Spleen (tissue), 11 donors: ENCODE data around the gene MAMLD1. TPM values are rescaled to one million over a fixed set of nuclear protein-coding genes. Genes with fewer than 3 reads are reported as not detected.

Experiments used
- DNase-seq: peaks from one replicate; pipeline ENCODE4 v3.0.0-alpha.2; 2020
- H3K27ac ChIP-seq, 8 donors: fragments of 200-600 bp; sonication (generic) in 7 of 8; 1 replicate in 4 of 8; 2 replicates in 4 of 8; pipeline versions ENCODE4 v1.5.0 to v1.8.0; 2016 to 2021; ENCODE audit warnings: inconsistent platforms in 4 of 8, mild to moderate bottlenecking in 4 of 8, moderate library complexity in 1 of 8
- H3K27me3 ChIP-seq, 7 donors: fragments of 200-600 bp; sonication (generic) in 6 of 7; replicated peaks in 1 of 7; 1 replicate in 4 of 7; 2 replicates in 3 of 7; pipeline versions ENCODE4 v1.5.0 to v1.8.0; 2016 to 2021; ENCODE audit warnings: inconsistent platforms in 3 of 7, mild to moderate bottlenecking in 1 of 7
- H3K36me3 ChIP-seq, 6 donors: fragments of 200-600 bp; sonication (generic) in 5 of 6; 1 replicate in 4 of 6; 2 replicates in 2 of 6; pipeline versions ENCODE4 v1.5.0 to v1.8.0; 2016 to 2021; ENCODE audit warnings: inconsistent platforms in 2 of 6
- H3K4me1 ChIP-seq, 6 donors: fragments of 200-600 bp; sonication (generic) in 5 of 6; 1 replicate in 3 of 6; 2 replicates in 3 of 6; pipeline versions ENCODE4 v1.5.0 to v1.8.0; 2016 to 2021; ENCODE audit warnings: inconsistent platforms in 3 of 6
- H3K4me3 ChIP-seq, 8 donors: fragments of 200-600 bp; sonication (generic) in 7 of 8; 1 replicate in 4 of 8; 2 replicates in 4 of 8; pipeline versions ENCODE4 v1.5.0 to v1.8.0; 2016 to 2021; ENCODE audit warnings: inconsistent platforms in 4 of 8, mild to moderate bottlenecking in 4 of 8, moderate library complexity in 2 of 8
- H3K9me3 ChIP-seq, 8 donors: fragments of 200-600 bp; sonication (generic) in 7 of 8; 1 replicate in 4 of 8; 2 replicates in 4 of 8; pipeline versions ENCODE4 v1.5.0 to v1.8.0; 2016 to 2021; ENCODE audit warnings: inconsistent platforms in 4 of 8
- POLR2A ChIP-seq, 3 donors: fragments of 450-650 bp; IDR thresholded peaks; one replicate each; pipeline ENCODE4 v1.5.1; 2017; ENCODE audit warnings: antibody characterized with exemption in 3 of 3, mild to moderate bottlenecking in 1 of 3
- POLR2AphosphoS5 ChIP-seq, 3 donors: sonication (generic); formaldehyde crosslinking; IDR thresholded peaks; one replicate each; pipeline ENCODE4 v1.5.1; 2017; ENCODE audit warnings: antibody characterized with exemption in 3 of 3
- WGBS, 5 donors: extraction: QIAGEN DNeasy Blood & Tissue Kit in 3 of 5; methylation state at CpG; one replicate each; pipeline versions ENCODE4 v1.1.5 to v1.1.7; 2013 to 2018; 5-methylcytosine and 5-hydroxymethylcytosine counted together
- intact Hi-C: fragments of 100-400 bp; cut with DNase I; formaldehyde crosslinking; loops from one replicate; pipeline ENCODE4 v1.15.0; 2023; ENCODE audit warnings: low total_unique reads
- polyA plus RNA-seq, 3 donors: library from polyadenylated mRNA; stranded (reverse); fragments of 200-250 nt; gene quantifications; one replicate each; pipeline ENCODE4 v1.2.1, GENCODE V29; 2013
- total RNA-seq, 7 donors: library from RNA; depleted of rRNA in 3 of 7; stranded (reverse); fragments of >200 nt in 3 of 7; fragmentation: NEBNext Ultra II Directional in 4 of 7; extraction: Animal tissue kit (Norgen Biotek cat#: 25700) in 4 of 7; gene quantifications; one replicate each; pipeline versions ENCODE4 v1.1.0 to v1.2.1, GENCODE V29; 2016 to 2021
- TF ChIP-seq, protein P1 (sequence below), 11 experiments: fragments of 200-600 bp in 7 of 11; fragments of 450-650 bp in 4 of 11; sonication (generic) in 4 of 11; IDR thresholded peaks in 8 of 11; conservative IDR thresholded peaks in 3 of 11; 1 replicate in 7 of 11; 2 replicates in 4 of 11; pipeline versions ENCODE4 v1.4.0 to v1.8.0; 2016 to 2021; ENCODE audit warnings: antibody characterized with exemption in 11 of 11, inconsistent platforms in 4 of 11, mild to moderate bottlenecking in 1 of 11
- donor health status: healthy with polysubstance abuse.
- donor health status: DM: no; HTN: no; CAD: no; lungs with moderate emphysema.
- donor health status: DM: no; HTN: no; CAD: no.
- donor health status: Bipolar disorder and iron deficiency.
- donor health status: healthy.
- donor health status: DM: no; HTN: no; CAD: no.
- donor health status: DM: yes; HTN: yes; CAD: no.

Gene MAMLD1
- total and polyA plus RNA-seq, 10 donors = 1.2 to 7.3 (median 3.7) TPM

DNA sequence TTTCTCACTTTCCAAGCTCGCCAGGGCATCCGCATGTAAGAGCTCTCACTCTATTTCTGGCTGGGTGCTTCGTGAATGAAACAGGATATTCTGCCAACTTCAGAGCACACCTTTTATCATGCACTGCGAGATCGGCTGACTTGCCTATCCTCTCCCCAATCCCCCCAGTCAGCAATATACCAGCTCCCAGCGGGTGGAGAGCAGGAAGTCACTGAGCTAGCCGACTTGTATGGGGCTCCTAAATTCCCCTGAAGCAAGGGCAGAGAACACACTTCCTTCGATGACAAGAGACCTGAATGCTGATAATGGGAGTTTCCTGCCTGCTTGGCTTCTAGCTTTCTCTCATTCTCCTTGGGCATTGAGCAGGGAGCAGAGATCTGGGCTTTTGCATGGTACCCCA, 33.8 kb upstream of the MAMLD1 start:
- TF ChIP-seq, protein P1, sequence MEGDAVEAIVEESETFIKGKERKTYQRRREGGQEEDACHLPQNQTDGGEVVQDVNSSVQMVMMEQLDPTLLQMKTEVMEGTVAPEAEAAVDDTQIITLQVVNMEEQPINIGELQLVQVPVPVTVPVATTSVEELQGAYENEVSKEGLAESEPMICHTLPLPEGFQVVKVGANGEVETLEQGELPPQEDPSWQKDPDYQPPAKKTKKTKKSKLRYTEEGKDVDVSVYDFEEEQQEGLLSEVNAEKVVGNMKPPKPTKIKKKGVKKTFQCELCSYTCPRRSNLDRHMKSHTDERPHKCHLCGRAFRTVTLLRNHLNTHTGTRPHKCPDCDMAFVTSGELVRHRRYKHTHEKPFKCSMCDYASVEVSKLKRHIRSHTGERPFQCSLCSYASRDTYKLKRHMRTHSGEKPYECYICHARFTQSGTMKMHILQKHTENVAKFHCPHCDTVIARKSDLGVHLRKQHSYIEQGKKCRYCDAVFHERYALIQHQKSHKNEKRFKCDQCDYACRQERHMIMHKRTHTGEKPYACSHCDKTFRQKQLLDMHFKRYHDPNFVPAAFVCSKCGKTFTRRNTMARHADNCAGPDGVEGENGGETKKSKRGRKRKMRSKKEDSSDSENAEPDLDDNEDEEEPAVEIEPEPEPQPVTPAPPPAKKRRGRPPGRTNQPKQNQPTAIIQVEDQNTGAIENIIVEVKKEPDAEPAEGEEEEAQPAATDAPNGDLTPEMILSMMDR (IDR thresholded peaks at IDR 0.05 in 8 of 11, conservative IDR thresholded peaks at IDR 0.05 in 3 of 11) = no peak
- TF ChIP-seq POLR2AphosphoS5 (IDR thresholded peaks at IDR 0.05) (no peak), POLR2A (IDR thresholded peaks at IDR 0.05) (no peak)
- intact Hi-C loops = no loop called here
- whole genome bisulfite sequencing, 5 donors = 37 to 54% (median 47%) methylated on average over 8 of the region's 8 CpGs

DNA sequence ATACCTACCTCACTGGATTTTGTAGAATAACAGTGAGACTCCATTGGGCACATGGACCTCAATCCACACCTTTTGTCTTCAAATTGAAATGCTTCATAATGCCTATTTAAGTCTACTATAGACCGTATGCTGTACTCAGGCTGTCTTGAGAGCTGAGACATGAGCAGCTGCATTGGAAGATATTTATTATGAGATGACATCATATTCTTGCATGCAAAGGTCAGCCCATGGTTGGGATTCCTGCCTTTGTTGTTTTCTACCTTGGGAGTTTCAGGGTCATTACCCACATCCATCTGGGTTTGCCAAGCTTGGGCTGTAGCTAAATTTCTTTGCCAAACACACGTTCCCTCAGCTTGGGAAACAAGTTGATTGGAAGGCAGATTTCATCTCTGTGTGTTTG, 33.2 kb upstream of the MAMLD1 start:
- DNase-seq = no peak
- no peaks in the 10 kb centered on the region for H3K36me3 ChIP-seq
- no peaks in the 10 kb centered on the region for H3K27me3 ChIP-seq
- intact Hi-C loops = no loop called here
- no peak overlapping the region for H3K27ac ChIP-seq
- peaks cover 0 to 3% (median 0%) of the 10 kb centered on the region in 6 donors for H3K4me1 ChIP-seq
- no peaks in the 10 kb centered on the region for H3K9me3 ChIP-seq
- no peak for TF ChIP-seq POLR2AphosphoS5 (IDR thresholded peaks at IDR 0.05)
- no peak for TF ChIP-seq POLR2A (IDR thresholded peaks at IDR 0.05)
- TF ChIP-seq, protein P1 (IDR thresholded peaks at IDR 0.05 in 8 of 11, conservative IDR thresholded peaks at IDR 0.05 in 3 of 11) = no peak
- WGBS, 5 donors = 63 to 90% (median 78%) methylated on average over 2 of the region's 2 CpGs
- no peak overlapping the region for H3K4me3 ChIP-seq

More for the DNA sequence above, 33.8 kb upstream of the MAMLD1 start:
- Histone ChIP-seq H3K9me3 (no peaks in the 10 kb centered on the region), H3K36me3 (no peaks in the 10 kb centered on the region), H3K27ac (no peak overlapping the region), H3K27me3 (no peaks in the 10 kb centered on the region), H3K4me1 (peaks cover 0 to 3% (median 0%) of the 10 kb centered on the region in 6 donors), H3K4me3 (no peak overlapping the region)
- no peak for DNase-seq

DNA sequence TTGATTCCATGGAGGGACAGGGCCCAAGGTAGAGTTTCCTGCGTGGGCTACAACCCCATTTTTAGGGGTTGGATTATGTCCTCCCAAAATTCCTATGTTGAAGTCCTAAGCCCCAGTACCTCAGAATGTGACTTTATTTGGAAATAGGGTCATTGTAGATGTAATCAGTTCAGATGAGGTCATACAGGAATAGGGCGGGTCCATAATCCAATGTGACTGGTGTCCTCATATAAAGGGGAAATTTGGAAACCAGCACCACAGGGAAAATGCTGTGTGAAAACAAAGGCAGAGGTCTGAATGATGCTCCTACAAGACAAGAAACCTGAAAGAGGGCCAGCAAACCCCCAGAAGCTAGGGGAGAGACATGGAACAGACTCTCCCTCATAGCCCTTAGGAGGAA, 31.1 kb upstream of the MAMLD1 start:
- no peak overlapping the region for H3K4me3 ChIP-seq
- no peaks in the 10 kb centered on the region for H3K4me1 ChIP-seq
- no peak for DNase-seq
- 82 to 94% (median 88%) methylated on average over 2 of the region's 2 CpGs for WGBS, 5 donors
- no peaks in the 10 kb centered on the region for H3K27me3 ChIP-seq
- TF ChIP-seq POLR2A (IDR thresholded peaks at IDR 0.05) = no peak
- no peak for TF ChIP-seq POLR2AphosphoS5 (IDR thresholded peaks at IDR 0.05)
- TF ChIP-seq, protein P1 (IDR thresholded peaks at IDR 0.05 in 8 of 11, conservative IDR thresholded peaks at IDR 0.05 in 3 of 11) = no peak
- no peak overlapping the region for H3K27ac ChIP-seq
- no peaks in the 10 kb centered on the region for H3K36me3 ChIP-seq
- intact Hi-C loops = no loop called here
- no peaks in the 10 kb centered on the region for H3K9me3 ChIP-seq

DNA sequence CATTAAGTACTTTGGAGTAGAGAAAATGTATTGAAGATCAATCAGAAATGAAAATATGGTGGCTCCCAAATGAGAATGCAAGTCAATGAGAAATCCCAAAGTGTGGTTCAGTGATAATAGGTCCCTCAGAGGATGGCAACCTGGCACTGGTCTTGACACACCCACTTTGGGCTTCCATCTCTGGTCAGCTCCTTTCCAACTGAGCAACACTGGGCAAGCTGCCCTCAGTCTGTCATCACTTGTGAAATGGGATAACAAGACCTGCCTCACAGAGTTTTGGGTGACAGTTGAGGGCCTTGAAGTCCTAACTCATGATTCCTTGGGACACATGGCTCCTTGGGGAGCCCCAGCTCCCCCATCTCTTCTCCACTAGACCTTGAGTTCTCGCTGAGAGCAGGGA, 29.0 kb upstream of the MAMLD1 start:
- H3K4me3 ChIP-seq = no peak overlapping the region
- no peak for DNase-seq
- 69 to 100% (median 91%) methylated on average over 1 of the region's 1 CpG for WGBS, 5 donors
- no peak overlapping the region for H3K27ac ChIP-seq
- no peaks in the 10 kb centered on the region for H3K9me3 ChIP-seq
- no peaks in the 10 kb centered on the region for H3K4me1 ChIP-seq
- TF ChIP-seq POLR2A (IDR thresholded peaks at IDR 0.05) = no peak
- H3K27me3 ChIP-seq = no peaks in the 10 kb centered on the region
- intact Hi-C loops = no loop called here
- no peaks in the 10 kb centered on the region for H3K36me3 ChIP-seq

DNA sequence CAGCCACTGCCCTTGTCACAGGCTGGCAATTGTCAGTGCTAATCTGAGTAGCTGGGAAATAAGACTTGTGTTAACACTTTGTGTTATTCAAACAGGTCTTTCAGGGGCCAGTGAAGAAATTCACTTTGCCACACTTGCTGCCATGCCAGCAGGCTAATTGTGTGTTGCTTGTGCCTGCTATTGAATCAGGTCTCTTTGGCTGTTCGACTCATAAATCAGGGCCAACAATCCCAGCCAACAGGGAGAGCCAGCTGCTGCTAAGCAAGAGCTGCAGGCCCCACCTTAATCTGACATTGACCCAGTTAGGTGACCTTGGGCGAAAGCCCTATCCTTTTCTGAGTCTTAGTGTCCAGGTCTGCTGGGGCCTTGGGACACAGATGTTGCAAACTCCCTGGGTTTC, 28.1 kb upstream of the MAMLD1 start:
- Histone ChIP-seq H3K4me1 (no peaks in the 10 kb centered on the region), H3K27me3 (no peaks in the 10 kb centered on the region), H3K36me3 (no peaks in the 10 kb centered on the region), H3K27ac (no peak overlapping the region), H3K9me3 (no peaks in the 10 kb centered on the region), H3K4me3 (no peak overlapping the region)
- DNase-seq = no peak
- intact Hi-C loops = no loop called here
- 65 to 100% (median 83%) methylated on average over 2 of the region's 2 CpGs for WGBS, 5 donors
- no peak for TF ChIP-seq POLR2A (IDR thresholded peaks at IDR 0.05)
- TF ChIP-seq, protein P1 (IDR thresholded peaks at IDR 0.05 in 8 of 11, conservative IDR thresholded peaks at IDR 0.05 in 3 of 11) = no peak
- no peak for TF ChIP-seq POLR2AphosphoS5 (IDR thresholded peaks at IDR 0.05)
